Measurements from ENCODE around the gene CACNA1B.

The CACNA1B gene

DNA sequence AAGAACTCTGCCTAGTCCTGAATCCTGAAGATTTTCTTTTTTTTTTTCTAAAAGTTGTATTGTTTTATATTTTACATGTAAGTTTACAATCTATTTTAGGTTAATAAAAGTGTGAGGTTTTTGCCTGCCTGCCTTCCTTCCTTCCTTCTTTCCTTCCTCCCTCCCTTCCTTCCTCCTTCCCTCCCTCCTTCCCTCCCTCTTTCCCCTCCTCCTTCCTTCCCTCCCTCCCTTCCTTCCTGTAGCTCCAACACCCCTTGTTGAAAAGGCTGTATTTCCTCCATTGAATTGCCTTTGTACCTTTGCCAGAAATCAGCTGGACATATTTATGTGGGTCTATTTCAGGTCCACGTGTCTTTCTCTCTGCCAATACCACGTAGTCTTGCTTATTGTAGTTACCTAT lies 46.6 kb downstream of the CACNA1B start:
- no peak for FAIRE-seq

- no peak for FAIRE-seq
Measured at GRCh38 chr9:137924761-137925369, 47.3 kb downstream of the CACNA1B start.

GRCh38 chr9:137943655-137944054 lies 66.1 kb downstream of the CACNA1B start:
- no peak for FAIRE-seq

GRCh38 chr9:137945581-137945980 lies 68.0 kb downstream of the CACNA1B start:
- no peak for FAIRE-seq

GRCh38 chr9:137946993-137947392 lies 69.4 kb downstream of the CACNA1B start:
- no peak for FAIRE-seq

DNA sequence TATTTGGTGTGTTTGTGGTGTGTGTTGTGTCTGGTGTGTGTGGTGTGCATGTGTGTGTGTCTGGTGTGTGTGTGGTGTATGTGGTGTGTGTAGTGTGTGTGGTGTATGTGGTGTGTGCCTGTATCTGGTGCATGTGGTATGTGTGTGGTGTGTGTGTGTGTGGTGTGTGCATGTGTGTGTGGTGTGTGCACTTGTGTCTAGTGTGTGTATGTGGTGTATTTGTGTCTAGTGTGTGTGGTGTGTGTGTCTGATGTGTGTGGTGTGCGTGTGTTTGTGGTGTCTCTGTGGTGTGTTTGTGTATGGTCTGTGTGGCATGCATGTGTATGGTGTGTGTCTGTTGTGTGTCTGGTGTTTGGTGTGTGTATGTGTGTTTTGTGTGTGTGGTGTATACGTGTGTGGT lies 71.1 kb downstream of the CACNA1B start:
- no peak for FAIRE-seq

DNA sequence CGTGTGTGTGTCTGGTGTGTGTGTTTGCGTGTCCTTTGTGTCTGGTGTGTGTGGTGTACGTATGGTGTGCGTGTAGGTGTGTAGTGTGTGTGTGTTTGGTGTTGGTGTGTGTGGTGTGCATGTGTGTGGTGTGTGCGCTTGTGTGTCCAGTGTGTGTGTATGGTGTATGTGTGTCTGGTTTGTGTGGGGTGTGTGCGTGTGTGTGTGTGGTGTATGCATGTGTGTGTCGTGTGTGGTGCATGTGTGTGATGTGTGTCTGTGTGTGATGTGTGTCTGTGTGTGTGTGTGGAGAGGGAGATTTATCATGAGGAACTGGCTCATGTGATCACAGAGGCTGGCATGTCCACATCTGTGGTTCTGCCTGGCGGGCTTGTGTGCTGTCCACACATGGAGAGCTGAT lies 71.7 kb downstream of the CACNA1B start:
- no peak for FAIRE-seq

- FAIRE-seq: no peak
Measured at GRCh38 chr9:137951107-137951506, 73.5 kb downstream of the CACNA1B start.

DNA sequence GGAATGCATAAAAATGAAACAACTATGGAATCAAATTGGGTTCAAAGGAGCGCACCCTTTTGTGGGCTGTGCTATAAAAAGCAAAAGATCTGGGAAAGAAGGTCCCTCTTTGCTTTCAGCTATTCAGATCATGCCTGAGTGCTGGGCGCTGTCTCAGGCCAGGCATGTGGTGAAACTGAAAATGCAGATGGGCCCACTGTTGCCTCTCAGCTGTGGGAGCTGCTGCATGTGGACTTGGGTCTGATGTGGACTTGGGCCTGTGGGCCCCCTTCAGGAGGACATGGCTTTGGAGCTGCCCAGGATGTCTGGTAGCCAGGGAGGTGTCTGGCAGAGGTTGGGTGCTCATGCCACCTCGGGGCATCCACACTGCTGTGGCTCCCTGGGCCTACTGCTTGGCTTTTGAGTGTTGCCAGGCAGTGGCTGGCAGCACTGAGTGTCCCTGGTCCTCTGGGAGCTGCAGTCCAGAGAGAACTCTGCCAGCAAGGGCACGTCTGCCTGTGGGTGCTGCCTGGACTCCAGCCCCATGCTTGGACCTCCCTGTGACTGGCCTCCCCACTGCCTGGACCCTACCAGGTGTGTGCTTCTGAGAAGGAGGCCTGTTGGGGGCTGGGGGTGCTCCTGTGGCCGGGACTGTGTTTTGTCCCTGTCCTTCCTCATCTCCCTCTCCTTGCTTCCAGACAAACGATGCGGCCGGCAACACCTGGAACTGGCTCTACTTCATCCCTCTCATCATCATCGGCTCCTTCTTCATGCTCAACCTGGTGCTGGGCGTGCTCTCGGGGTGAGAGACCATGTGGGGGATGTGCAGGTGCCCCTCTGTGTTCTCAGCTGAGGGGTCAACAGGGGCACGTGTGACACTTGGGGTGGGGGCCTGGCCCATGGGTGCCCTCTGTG lies 74.3 kb downstream of the CACNA1B start:
- FAIRE-seq: no peak

GRCh38 chr9:137952976-137953666 lies 75.5 kb downstream of the CACNA1B start:
- no peak for FAIRE-seq

GRCh38 chr9:137953683-137954438 lies 76.3 kb downstream of the CACNA1B start:
- FAIRE-seq: no peak

DNA sequence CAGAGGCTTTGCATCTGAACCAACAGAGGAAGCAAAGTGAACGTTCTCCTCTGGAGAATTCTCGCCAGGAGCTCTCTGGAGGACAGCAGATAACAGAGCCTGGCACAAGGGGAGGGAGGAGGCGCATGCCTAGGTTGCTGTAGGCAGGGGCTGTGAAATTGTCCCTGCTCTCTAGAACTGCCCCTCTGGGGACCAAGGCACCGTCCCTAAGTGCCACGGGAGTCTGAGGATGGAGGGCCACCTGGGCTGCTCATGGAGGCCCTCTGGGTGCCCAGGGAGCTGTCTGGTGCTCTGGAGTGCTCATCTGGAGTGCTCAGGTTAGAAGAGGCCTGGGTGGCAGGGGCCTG lies 77.6 kb downstream of the CACNA1B start:
- FAIRE-seq: no peak

DNA sequence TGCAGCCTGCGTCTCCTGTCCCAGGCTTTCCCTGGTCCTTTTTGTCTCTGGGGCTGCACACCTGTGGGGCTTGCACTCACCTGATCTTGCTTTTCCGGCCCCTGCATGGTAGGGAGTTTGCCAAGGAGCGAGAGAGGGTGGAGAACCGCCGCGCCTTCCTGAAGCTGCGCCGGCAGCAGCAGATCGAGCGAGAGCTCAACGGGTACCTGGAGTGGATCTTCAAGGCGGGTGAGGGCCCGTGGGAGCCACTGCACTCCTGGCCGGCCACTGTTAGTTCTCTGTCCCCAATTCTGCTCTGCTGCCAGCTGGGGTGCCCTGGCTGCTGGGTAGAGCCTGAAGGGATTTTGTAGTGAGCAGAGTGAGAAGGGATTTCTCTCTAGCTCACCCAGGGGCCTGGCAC lies 78.0 kb downstream of the CACNA1B start:
- no peak for FAIRE-seq

GRCh38 chr9:137956039-137956438 lies 78.5 kb downstream of the CACNA1B start:
- FAIRE-seq: no peak

DNA sequence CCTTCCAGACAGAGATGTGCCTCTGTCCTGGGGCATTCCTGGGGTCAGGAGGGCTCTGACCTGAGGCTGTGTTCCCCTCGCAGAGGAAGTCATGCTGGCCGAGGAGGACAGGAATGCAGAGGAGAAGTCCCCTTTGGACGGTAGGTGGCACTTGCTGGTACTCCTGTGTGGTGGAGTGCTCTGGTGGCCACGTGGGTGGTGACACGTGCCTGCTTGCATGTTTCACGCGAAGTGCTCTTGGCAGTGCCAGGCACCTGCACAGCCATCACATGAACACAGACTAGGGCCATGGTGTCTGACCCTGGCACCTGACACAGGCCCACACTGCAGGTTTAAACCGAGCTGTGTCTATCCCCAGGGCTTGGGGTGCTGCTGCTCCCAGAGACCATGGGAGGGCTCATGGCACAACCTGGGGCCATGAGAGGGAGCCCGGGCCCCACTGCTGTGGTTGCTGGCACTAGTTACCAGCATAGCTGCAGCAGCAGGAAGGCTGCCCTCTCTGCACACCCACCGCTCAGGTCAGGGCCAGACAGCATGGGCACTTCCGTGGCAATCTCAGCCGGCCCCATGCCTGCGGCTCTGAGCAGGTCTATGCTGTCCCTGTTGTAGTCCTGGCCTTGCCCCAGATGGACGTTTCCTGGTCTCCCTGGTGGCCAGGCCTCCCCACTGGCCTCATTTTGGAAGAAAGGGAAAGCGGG lies 79.3 kb downstream of the CACNA1B start:
- no peak for FAIRE-seq

- FAIRE-seq: no peak
Measured at GRCh38 chr9:137959641-137960411, 82.2 kb downstream of the CACNA1B start.

DNA sequence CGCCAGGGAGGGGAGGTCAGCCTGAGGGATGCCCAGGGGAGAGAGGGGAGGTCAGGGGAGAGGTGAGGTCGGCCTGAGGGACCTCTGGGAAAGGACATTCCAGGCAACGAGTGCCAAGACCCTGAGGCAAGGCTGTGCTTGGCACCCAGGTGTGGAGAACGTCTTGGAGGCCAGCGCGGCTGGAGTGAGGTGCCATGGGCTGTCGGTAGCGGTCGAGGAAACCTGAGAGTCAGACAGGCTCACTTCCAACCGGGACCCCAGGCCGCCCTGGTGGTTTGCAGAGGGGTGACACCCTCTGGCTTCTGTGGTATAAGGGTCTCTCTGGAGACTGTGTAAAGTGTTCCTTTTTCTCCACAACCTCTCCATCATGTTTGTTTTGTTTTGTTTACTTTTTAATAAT lies 82.9 kb downstream of the CACNA1B start:
- no peak for FAIRE-seq

DNA sequence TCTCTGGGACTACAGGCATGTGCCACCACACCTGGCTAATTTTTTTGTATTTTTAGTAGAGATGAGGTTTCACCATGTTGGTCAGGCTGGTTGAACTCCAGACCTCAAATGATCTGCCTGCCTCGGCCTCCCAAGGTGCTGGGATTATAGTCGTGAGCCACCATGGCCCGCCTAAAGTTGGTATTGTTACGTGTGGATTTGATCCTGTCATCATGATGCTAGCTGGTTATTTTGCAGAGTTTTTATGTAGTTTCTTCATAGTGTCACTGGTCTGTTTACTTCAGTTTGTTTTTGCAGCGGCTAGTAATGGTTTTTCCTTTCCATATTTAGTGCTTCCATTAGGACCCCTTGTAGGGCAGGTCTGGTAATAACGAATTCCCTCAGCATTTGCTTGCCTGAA lies 85.9 kb downstream of the CACNA1B start:
- no peak for FAIRE-seq

DNA sequence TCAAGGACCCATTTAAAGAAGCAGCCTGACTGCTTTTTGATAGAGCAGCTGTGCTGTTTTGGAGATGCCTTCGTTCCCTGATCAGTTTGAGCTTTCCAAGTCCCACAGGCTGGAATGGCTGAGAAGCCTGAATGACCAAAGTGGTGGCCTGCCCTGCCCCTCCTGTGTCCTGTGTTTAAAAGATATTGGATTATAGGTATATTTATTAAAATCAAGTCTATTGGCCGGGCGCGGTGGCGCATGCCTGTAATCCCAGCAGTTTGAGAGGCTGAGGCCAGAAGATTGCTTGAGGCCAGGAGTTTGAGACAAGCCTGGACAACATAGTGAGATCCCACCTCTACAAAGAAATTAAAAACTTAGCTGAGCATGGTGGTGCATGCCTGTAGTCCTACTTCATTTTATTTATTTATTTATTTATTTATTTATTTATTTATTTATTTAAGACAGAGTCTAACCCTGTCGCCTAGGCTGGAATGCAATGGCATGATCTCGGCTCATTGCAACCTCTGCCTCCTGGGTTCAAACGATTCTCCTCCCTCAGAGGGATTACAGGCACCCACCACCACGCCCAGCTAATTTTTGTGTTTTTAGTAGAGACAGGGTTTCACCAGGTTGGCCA lies 87.7 kb downstream of the CACNA1B start:
- no peak for FAIRE-seq

- FAIRE-seq: no peak
Measured at GRCh38 chr9:137967280-137967953, 89.8 kb downstream of the CACNA1B start.

- FAIRE-seq: no peak
Measured at GRCh38 chr9:137968235-137968634, 90.7 kb downstream of the CACNA1B start.

Data from G401.6 (cell line).